Measurements from ENCODE around the gene SPTY2D1.

DNA sequence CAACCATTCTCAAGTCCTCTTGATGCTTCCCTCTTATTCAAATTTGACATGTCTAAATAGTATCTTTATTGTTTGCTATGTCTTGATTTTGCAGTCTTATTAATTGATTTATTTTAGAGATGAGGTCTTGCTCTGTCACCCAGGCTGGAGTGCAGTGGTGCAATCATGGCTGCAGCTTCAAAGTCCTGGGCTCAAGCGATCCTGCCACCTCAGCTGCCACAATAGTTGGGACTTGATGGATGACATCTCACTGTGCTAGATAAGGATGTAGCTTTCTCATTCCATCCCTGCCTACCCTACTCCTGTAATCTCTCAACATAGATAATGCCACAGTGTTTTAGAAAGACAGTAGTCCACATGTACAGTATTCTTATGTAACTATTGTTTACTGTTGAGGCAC is 7.5 kb upstream of the SPTY2D1 start:
- no peak for TF ChIP-seq CTCF (IDR thresholded peaks at IDR 0.05)
- no peak for TF ChIP-seq POLR2A (IDR thresholded peaks at IDR 0.05)

Data from adrenal gland (tissue), 5 donors.